GM19099 (cell line): ENCODE data around the gene IDH3A.

ENCODE experiments used
- POLR2A ChIP-seq: IDR thresholded peaks from 3 replicates; pipeline ENCODE4 v1.6.1; 2011; ENCODE audit warnings: low read depth; ENCODE audit not compliant: insufficient read length; ENCODE audit errors: extremely low read depth

The IDH3A gene

GRCh38 chr15:78211189-78211921 is 62.2 kb downstream of the IDH3A start:
- TF ChIP-seq POLR2A = no peak

- TF ChIP-seq POLR2A = no peak
Measured at GRCh38 chr15:78212008-78212407, 62.8 kb downstream of the IDH3A start.

GRCh38 chr15:78212546-78213424 is 63.6 kb downstream of the IDH3A start:
- no peak for TF ChIP-seq POLR2A

GRCh38 chr15:78213425-78213750 is 64.2 kb downstream of the IDH3A start:
- no peak for TF ChIP-seq POLR2A

- no peak for TF ChIP-seq POLR2A
Measured at GRCh38 chr15:78213956-78214355, 64.8 kb downstream of the IDH3A start.

GRCh38 chr15:78216276-78217104 is 67.3 kb downstream of the IDH3A start:
- no peak for TF ChIP-seq POLR2A

GRCh38 chr15:78220713-78221112 is 71.6 kb downstream of the IDH3A start:
- TF ChIP-seq POLR2A = no peak
